HEK293T (cell line): ENCODE measurements around the gene GFRA4.

Source experiments
- CTCF ChIA-PET: fragments of 350-600 bp; formaldehyde crosslinking; extraction: SDS; loops from one replicate; lab custom pipeline; 2021; ENCODE audit warnings: antibody characterized with exemption, inconsistent platforms; lab: Yijun Ruan, JAX
- POLR2A ChIA-PET: fragments of 350-600 bp; formaldehyde crosslinking; extraction: SDS; loops from one replicate; lab custom pipeline; 2020; ENCODE audit warnings: antibody characterized with exemption, inconsistent platforms; lab: Yijun Ruan, JAX
- DNase-seq: peaks from one replicate; pipeline ENCODE4 v3.0.0; 2012; ENCODE audit warnings: mixed read lengths; ENCODE audit errors: extremely low spot score
- ARNT ChIP-seq: fragments of 450-650 bp; IDR thresholded peaks from 2 replicates; pipeline ENCODE4 v1.6.1; 2017; ENCODE audit warnings: mild to moderate bottlenecking
- BHLHE40 ChIP-seq: fragments of 450-650 bp; IDR thresholded peaks from 2 replicates; pipeline ENCODE4 v1.6.1; 2016; ENCODE audit warnings: mild to moderate bottlenecking, moderate library complexity, borderline replicate concordance
- CTBP1 ChIP-seq: fragments of 450-650 bp; IDR thresholded peaks from 2 replicates; pipeline ENCODE4 v1.6.1; 2016; ENCODE audit warnings: borderline replicate concordance
- ELF4 ChIP-seq: fragments of 450-650 bp; IDR thresholded peaks from 2 replicates; pipeline ENCODE4 v1.6.1; 2017; ENCODE audit warnings: antibody characterized with exemption
- FOXA1 ChIP-seq: fragments of 450-650 bp; IDR thresholded peaks from 2 replicates; pipeline ENCODE4 v1.6.1; 2016; ENCODE audit warnings: mild to moderate bottlenecking
- FOXK2 ChIP-seq: fragments of 450-650 bp; IDR thresholded peaks from 2 replicates; pipeline ENCODE4 v1.6.1; 2016; ENCODE audit warnings: mild to moderate bottlenecking
- FOXM1 ChIP-seq: fragments of 450-650 bp; IDR thresholded peaks from 2 replicates; pipeline ENCODE4 v1.6.1; 2017; ENCODE audit warnings: mild to moderate bottlenecking, borderline replicate concordance
- HDGF ChIP-seq: fragments of 450-650 bp; IDR thresholded peaks from 2 replicates; pipeline ENCODE4 v1.6.1; 2017; ENCODE audit warnings: antibody characterized with exemption, borderline replicate concordance
- L3MBTL2 ChIP-seq: fragments of 450-650 bp; conservative IDR thresholded peaks from 2 replicates; pipeline ENCODE4 v1.6.1; 2016; ENCODE audit warnings: mild to moderate bottlenecking
- LEF1 ChIP-seq: fragments of 450-650 bp; IDR thresholded peaks from 2 replicates; pipeline ENCODE4 v1.6.1; 2017; ENCODE audit warnings: mild to moderate bottlenecking, borderline replicate concordance
- NFRKB ChIP-seq: fragments of 450-650 bp; IDR thresholded peaks from 2 replicates; pipeline ENCODE4 v1.6.1; 2016; ENCODE audit warnings: mild to moderate bottlenecking, moderate library complexity
- SP1 ChIP-seq: fragments of 450-650 bp; IDR thresholded peaks from 2 replicates; pipeline ENCODE4 v1.6.1; 2017
- SUZ12 ChIP-seq: fragments of 450-650 bp; IDR thresholded peaks from 2 replicates; pipeline ENCODE4 v1.6.1; 2016; ENCODE audit warnings: mild to moderate bottlenecking
- TARDBP ChIP-seq: fragments of 450-650 bp; IDR thresholded peaks from 2 replicates; pipeline ENCODE4 v1.6.1; 2016
- ZNF384 ChIP-seq: fragments of 450-650 bp; IDR thresholded peaks from 2 replicates; pipeline ENCODE4 v1.6.1; 2016
- TF ChIP-seq, protein P1 (sequence below): fragments of 450-650 bp; IDR thresholded peaks from 2 replicates; pipeline ENCODE4 v1.6.1; 2016

The GFRA4 gene

GRCh38 chr20:3686867-3687321, 23.7 kb upstream of the GFRA4 start:
- POLR2A ChIA-PET = no interaction called here
- TF ChIP-seq ZNF384 (no peak), HDGF (no peak), NFRKB (no peak), SP1 (no peak), FOXM1 (no peak), ELF4 (no peak), BHLHE40 (no peak), TARDBP (no peak), L3MBTL2 (no peak), ARNT (no peak), FOXA1 (no peak), CTBP1 (no peak)
- TF ChIP-seq, protein P1, sequence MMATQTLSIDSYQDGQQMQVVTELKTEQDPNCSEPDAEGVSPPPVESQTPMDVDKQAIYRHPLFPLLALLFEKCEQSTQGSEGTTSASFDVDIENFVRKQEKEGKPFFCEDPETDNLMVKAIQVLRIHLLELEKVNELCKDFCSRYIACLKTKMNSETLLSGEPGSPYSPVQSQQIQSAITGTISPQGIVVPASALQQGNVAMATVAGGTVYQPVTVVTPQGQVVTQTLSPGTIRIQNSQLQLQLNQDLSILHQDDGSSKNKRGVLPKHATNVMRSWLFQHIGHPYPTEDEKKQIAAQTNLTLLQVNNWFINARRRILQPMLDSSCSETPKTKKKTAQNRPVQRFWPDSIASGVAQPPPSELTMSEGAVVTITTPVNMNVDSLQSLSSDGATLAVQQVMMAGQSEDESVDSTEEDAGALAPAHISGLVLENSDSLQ = no peak
- no peak for DNase-seq
- CTCF ChIA-PET = interaction anchor here (1.6 to 1.7 kb wide), 2 partner anchors 10 to 24 kb away, joined by 7 to 8 read pairs; no protein-coding TSS in a partner anchor

DNA sequence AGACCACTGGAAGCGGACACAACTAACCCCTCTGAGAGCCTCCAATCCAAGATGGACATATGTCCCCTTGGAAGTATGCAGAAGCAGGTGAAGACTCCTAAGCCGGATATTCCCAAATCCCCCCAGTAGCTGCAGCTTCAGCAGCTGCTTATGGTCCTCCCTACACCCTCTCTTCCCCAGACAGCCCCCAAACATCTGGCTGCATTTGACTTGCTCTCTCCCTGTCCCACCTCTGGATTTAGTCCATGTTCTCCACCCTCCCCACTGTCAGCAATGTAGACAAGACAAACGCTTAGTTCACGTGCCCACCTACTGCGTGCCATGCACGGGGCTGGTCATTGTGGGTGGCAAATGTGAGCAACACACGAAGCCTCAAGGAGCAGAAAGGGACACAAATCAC, 23.2 kb upstream of the GFRA4 start:
- TF ChIP-seq BHLHE40 (no peak), HDGF (no peak), CTBP1 (no peak), NFRKB (no peak), ARNT (no peak), FOXK2 (no peak), SP1 (no peak), ELF4 (no peak), SUZ12 (no peak), L3MBTL2 (no peak), FOXM1 (no peak), LEF1 (no peak), TARDBP (no peak), FOXA1 (no peak), ZNF384 (no peak)
- TF ChIP-seq, protein P1 = no peak
- ChIA-PET CTCF (interaction anchor here (1.6 to 1.7 kb wide), 2 partner anchors 10 to 24 kb away, joined by 7 to 8 read pairs; no protein-coding TSS in a partner anchor), POLR2A (no interaction called here)
- DNase-seq = no peak

- no peak for DNase-seq
- POLR2A ChIA-PET = no interaction called here
Measured at GRCh38 chr20:3685341-3685740, 22.1 kb upstream of the GFRA4 start.

GRCh38 chr20:3681931-3682781, 19.0 kb upstream of the GFRA4 start, which contains the start of gene ADAM33:
ADAM33 (minus strand) TSS chr20:3682010; CDS start chr20:3682004, 6 bp downstream.
- no peak for DNase-seq
- ChIA-PET CTCF (no interaction called here), POLR2A (no interaction called here)
- TF ChIP-seq ZNF384 = no peak
- TF ChIP-seq L3MBTL2 = no peak
- no peak for TF ChIP-seq ARNT
- TF ChIP-seq HDGF = no peak
- TF ChIP-seq SUZ12 = no peak
- TF ChIP-seq CTBP1 = no peak
- no peak for TF ChIP-seq FOXM1
- TF ChIP-seq FOXK2 = no peak
- TF ChIP-seq LEF1 = no peak
- no peak for TF ChIP-seq BHLHE40
- no peak for TF ChIP-seq SP1
- no peak for TF ChIP-seq ELF4
- TF ChIP-seq FOXA1 = no peak
- TF ChIP-seq, protein P1 = no peak
- TF ChIP-seq TARDBP = no peak
- TF ChIP-seq NFRKB = no peak

More at GRCh38 chr20:3685341-3685740, 22.1 kb upstream of the GFRA4 start:
- CTCF ChIA-PET = no interaction called here
- TF ChIP-seq L3MBTL2 (no peak), LEF1 (no peak), FOXA1 (no peak), ZNF384 (no peak), ARNT (no peak), TARDBP (no peak), SUZ12 (no peak), FOXK2 (no peak), NFRKB (no peak), FOXM1 (no peak), ELF4 (no peak), CTBP1 (no peak), SP1 (no peak), HDGF (no peak), BHLHE40 (no peak)
- TF ChIP-seq, protein P1 = no peak

- DNase-seq = no peak
- CTCF ChIA-PET = no interaction called here
- TF ChIP-seq FOXA1 (no peak), SUZ12 (no peak), ZNF384 (no peak), L3MBTL2 (no peak), ARNT (no peak), ELF4 (no peak), BHLHE40 (no peak), NFRKB (no peak), SP1 (no peak), LEF1 (no peak), FOXK2 (no peak), HDGF (no peak)
- TF ChIP-seq, protein P1 = no peak
- POLR2A ChIA-PET = no interaction called here
Measured at GRCh38 chr20:3681352-3681930, 18.2 kb upstream of the GFRA4 start.
